Retinal pigment epithelial cell (primary cell): Measurements from ENCODE around the gene TNMD.

Source experiments
- DNase-seq: peaks from one replicate; pipeline ENCODE4 v3.0.0-alpha.2; 2010; ENCODE audit warnings: low read depth
- H3K4me3 ChIP-seq: 2 replicates; pipeline ENCODE4 v1.5.1; 2011; ENCODE audit warnings: mild to moderate bottlenecking, low read length, control low read depth, moderate library complexity
- TF ChIP-seq, protein P1 (sequence below): conservative IDR thresholded peaks from 2 replicates; pipeline ENCODE4 v1.5.1; 2011; ENCODE audit warnings: low read depth, low read length, control low read depth, inconsistent platforms

The TNMD gene

GRCh38 chrX:100615005-100615404, 30.3 kb downstream of the TNMD start:
- TF ChIP-seq, protein P1, sequence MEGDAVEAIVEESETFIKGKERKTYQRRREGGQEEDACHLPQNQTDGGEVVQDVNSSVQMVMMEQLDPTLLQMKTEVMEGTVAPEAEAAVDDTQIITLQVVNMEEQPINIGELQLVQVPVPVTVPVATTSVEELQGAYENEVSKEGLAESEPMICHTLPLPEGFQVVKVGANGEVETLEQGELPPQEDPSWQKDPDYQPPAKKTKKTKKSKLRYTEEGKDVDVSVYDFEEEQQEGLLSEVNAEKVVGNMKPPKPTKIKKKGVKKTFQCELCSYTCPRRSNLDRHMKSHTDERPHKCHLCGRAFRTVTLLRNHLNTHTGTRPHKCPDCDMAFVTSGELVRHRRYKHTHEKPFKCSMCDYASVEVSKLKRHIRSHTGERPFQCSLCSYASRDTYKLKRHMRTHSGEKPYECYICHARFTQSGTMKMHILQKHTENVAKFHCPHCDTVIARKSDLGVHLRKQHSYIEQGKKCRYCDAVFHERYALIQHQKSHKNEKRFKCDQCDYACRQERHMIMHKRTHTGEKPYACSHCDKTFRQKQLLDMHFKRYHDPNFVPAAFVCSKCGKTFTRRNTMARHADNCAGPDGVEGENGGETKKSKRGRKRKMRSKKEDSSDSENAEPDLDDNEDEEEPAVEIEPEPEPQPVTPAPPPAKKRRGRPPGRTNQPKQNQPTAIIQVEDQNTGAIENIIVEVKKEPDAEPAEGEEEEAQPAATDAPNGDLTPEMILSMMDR, result peak; percentile 63
- no peak for DNase-seq
- H3K4me3 ChIP-seq, result no peak overlapping the region

- no peak overlapping the region for H3K4me3 ChIP-seq
- no peak for DNase-seq
- TF ChIP-seq, protein P1, result no peak
These were observed 38.3 kb downstream of the TNMD start for GRCh38 chrX:100623001-100623400.

GRCh38 chrX:100625985-100626491, 41.3 kb downstream of the TNMD start:
- H3K4me3 ChIP-seq, result no peak overlapping the region
- TF ChIP-seq, protein P1, result no peak
- no peak for DNase-seq

GRCh38 chrX:100635040-100635439, 50.3 kb downstream of the TNMD start:
- TF ChIP-seq, protein P1, result no peak
- DNase-seq, result no peak
- H3K4me3 ChIP-seq, result peak overlapping the region; percentile 77

DNA sequence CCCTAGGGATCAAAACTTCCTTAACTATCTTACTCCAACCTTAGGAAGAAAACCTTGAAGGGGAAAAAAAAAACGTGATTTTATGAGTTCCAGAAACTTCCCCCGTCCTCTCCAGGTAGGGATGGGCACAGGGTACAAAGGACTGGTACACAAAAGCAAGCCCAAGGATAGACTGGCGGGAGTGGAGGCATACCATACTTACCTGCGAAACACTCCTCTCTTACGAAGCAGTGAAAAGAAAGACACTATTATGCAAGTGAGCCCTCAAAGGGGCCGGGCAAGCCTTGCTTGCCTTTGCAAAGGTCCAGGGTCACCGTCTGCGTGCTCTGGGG, 51.2 kb downstream of the TNMD start:
- DNase-seq, result no peak
- TF ChIP-seq, protein P1, result no peak
- H3K4me3 ChIP-seq, result peak overlapping the region; percentile 77

- peak; percentile 50 for DNase-seq
- peak within 1 kb of the TSS; percentile 77 for H3K4me3 ChIP-seq
- TF ChIP-seq, protein P1, result peak; percentile 55
These were observed 51.7 kb downstream of the TNMD start, which contains the start of gene TSPAN6 for GRCh38 chrX:100636321-100636991. Gene TSPAN6, minus strand, starts transcription at chrX:100636806. Its CDS starts 112 bp downstream, at chrX:100636694.

- DNase-seq, result no peak
- no peak overlapping the region for H3K4me3 ChIP-seq
- TF ChIP-seq, protein P1, result no peak
These were observed 57.6 kb downstream of the TNMD start for GRCh38 chrX:100642290-100642689.
